ENCODE measurements around the gene INSC.

The INSC gene

GRCh38 chr11:15177491-15177890 is 62.8 kb downstream of the INSC start:
- no peak for TF ChIP-seq CTCF (IDR thresholded peaks at IDR 0.05; ENCODE audit: low read length, missing control alignments)
- no peak for DNase-seq (ENCODE audit: low read depth)
- no peak overlapping the region for H3K4me3 ChIP-seq (replicated peaks; ENCODE audit: low read depth, low read length)

DNA sequence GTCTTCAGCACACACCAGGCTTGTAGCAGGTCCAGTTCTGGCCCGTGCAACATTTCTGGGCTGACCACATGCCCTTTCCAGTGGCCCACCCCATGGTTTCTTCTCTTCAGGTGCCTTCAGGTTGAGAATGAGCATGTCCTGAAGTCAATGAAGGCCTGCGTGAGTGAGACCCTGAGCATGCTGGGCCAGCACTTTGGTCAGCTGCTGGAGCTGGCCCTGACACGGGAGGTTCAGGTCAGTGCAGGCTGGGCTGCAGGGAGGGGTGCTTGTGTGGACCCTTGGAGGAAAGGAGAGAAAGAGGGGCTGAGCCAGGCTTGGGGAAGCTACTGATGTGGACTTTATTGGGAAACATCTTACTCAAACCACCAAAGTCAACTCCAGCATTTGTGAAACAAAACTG is 63.5 kb downstream of the INSC start:
- no peak for DNase-seq (ENCODE audit: low read depth)
- no peak overlapping the region for H3K4me3 ChIP-seq (replicated peaks; ENCODE audit: low read depth, low read length)
- no peak for TF ChIP-seq CTCF (IDR thresholded peaks at IDR 0.05; ENCODE audit: low read length, missing control alignments)

GRCh38 chr11:15179167-15179566 is 64.4 kb downstream of the INSC start:
- no peak for DNase-seq (ENCODE audit: low read depth)
- H3K4me3 ChIP-seq (replicated peaks; ENCODE audit: low read depth, low read length): no peak overlapping the region

DNA sequence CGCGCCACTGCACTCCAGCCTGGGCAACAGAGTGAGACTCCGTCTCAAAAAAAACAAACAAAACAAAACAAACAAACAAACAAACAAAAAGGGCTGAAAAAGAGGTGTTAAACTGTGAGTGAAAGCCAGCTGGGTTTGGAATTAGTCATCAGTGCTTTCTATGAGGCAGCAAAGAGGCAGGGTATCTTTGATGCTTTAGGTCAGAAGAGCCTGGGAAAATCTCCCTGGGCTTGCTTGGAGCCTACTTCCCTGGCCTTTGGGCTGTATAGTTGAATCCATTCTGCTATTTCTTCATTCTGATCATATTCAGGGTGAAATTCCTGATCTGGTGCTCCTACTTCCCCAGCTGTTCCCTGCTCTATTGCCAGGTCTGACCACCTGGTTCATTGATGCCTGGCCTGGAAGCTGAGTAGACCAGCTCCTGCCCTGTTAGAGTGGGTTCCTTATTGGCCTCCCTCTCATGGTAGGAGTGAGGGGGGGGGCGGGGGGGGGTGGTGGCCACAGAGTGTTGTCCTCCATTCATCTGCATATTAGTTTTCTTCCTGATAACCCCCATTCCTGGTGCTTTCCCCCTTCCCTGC is 65.6 kb downstream of the INSC start:
- H3K4me3 ChIP-seq (replicated peaks; ENCODE audit: low read depth, low read length): no peak overlapping the region
- DNase-seq (ENCODE audit: low read depth): no peak
- TF ChIP-seq CTCF (IDR thresholded peaks at IDR 0.05; ENCODE audit: low read length, missing control alignments): no peak

More at GRCh38 chr11:15179167-15179566, 64.4 kb downstream of the INSC start:
- TF ChIP-seq CTCF (IDR thresholded peaks at IDR 0.05; ENCODE audit: low read length, missing control alignments): no peak

DNA sequence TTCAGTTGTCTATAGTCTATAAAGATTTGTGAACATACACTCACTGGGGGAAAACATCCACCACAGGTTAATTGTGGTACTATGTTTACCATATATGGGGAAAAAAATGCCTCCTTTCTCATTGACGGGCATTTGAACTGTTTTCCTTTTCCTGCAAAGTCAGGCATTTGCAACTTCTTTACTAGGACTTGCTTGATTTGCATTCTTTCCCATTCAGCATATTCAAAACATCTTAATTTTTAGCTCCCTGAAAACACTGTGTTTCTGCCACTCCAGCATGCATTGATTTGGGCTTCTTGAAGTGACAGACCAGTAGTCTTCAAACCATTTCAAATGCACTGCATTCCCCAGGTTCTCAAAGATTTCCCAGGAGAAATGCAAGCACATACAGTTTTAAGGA is 67.6 kb downstream of the INSC start:
- H3K4me3 ChIP-seq (replicated peaks; ENCODE audit: low read depth, low read length): no peak overlapping the region
- TF ChIP-seq CTCF (IDR thresholded peaks at IDR 0.05; ENCODE audit: low read length, missing control alignments): no peak
- DNase-seq (ENCODE audit: low read depth): no peak

GRCh38 chr11:15185021-15185420 is 70.3 kb downstream of the INSC start:
- no peak overlapping the region for H3K4me3 ChIP-seq (replicated peaks; ENCODE audit: low read depth, low read length)
- no peak for DNase-seq (ENCODE audit: low read depth)
- TF ChIP-seq CTCF (IDR thresholded peaks at IDR 0.05; ENCODE audit: low read length, missing control alignments): no peak

GRCh38 chr11:15186146-15186545 is 71.4 kb downstream of the INSC start:
- H3K4me3 ChIP-seq (replicated peaks; ENCODE audit: low read depth, low read length): no peak overlapping the region
- no peak for TF ChIP-seq CTCF (IDR thresholded peaks at IDR 0.05; ENCODE audit: low read length, missing control alignments)
- DNase-seq (ENCODE audit: low read depth): no peak
